Left lung (tissue), 10 donors: ENCODE data around the gene KANK4. TPM values are rescaled to one million over a fixed set of nuclear protein-coding genes. Genes with fewer than 3 reads are reported as not detected.

Experiments used
- ATAC-seq: fragments of 200-7000 bp; cut with Tn5 transposase; one replicate; pipeline ENCODE4 v1.9.1; 2020; ENCODE audit warnings: moderate library complexity
- DNase-seq, 4 donors: peaks; one replicate each; pipeline ENCODE4 v3.0.0-alpha.2; 2013 to 2020
- H3K27ac ChIP-seq, 2 donors: fragments of 200-600 bp; sonication (generic) in 1 of 2; one replicate each; pipeline versions ENCODE4 v1.5.0 to v1.8.0; 2020 to 2021
- H3K27me3 ChIP-seq, 2 donors: fragments of 200-600 bp; sonication (generic) in 1 of 2; one replicate each; pipeline versions ENCODE4 v1.5.0 to v1.8.0; 2020 to 2021
- H3K36me3 ChIP-seq, 2 donors: fragments of 200-600 bp; sonication (generic) in 1 of 2; one replicate each; pipeline versions ENCODE4 v1.5.0 to v1.8.0; 2020 to 2021
- H3K4me1 ChIP-seq, 2 donors: fragments of 200-600 bp; one replicate each; pipeline ENCODE4 v1.8.0; 2021
- H3K4me3 ChIP-seq, 2 donors: fragments of 200-600 bp; sonication (generic) in 1 of 2; one replicate each; pipeline versions ENCODE4 v1.5.0 to v1.8.0; 2020 to 2021; ENCODE audit warnings: mild to moderate bottlenecking in 1 of 2
- H3K9me3 ChIP-seq, 2 donors: fragments of 200-600 bp; sonication (generic) in 1 of 2; one replicate each; pipeline versions ENCODE4 v1.5.0 to v1.8.0; 2020 to 2021
- CTCF ChIP-seq, 2 donors: fragments of 200-600 bp; sonication (generic) in 1 of 2; IDR thresholded peaks; one replicate each; pipeline versions ENCODE4 v1.5.0 to v1.8.0; 2021; ENCODE audit warnings: antibody characterized with exemption in 2 of 2
- intact Hi-C, 2 donors: fragments of 100-400 bp; cut with DNase I; formaldehyde crosslinking; loops; one replicate each; pipeline versions ENCODE4 v1.11.2 to v1.14.2; 2022
- polyA plus RNA-seq, 6 donors: library from polyadenylated mRNA; unstranded; fragments of 120-200 nt; gene quantifications; one replicate each; pipeline ENCODE4 v1.2.1, GENCODE V29; 2013; ENCODE audit not compliant: insufficient read length in 6 of 6
- total RNA-seq, 2 donors: library from RNA; stranded (reverse); fragmentation: NEBNext Ultra II Directional; extraction: Animal tissue kit (Norgen Biotek cat#: 25700); gene quantifications; one replicate each; pipeline ENCODE4 v1.2.1, GENCODE V29; 2021
- donor health status: DM: no; HTN: yes; CAD: no.
- donor health status: DM: no; HTN: no; CAD: no.

The KANK4 gene
- total and polyA plus RNA-seq, 8 donors = 2.0 to 15.1 (median 11.2) TPM

DNA sequence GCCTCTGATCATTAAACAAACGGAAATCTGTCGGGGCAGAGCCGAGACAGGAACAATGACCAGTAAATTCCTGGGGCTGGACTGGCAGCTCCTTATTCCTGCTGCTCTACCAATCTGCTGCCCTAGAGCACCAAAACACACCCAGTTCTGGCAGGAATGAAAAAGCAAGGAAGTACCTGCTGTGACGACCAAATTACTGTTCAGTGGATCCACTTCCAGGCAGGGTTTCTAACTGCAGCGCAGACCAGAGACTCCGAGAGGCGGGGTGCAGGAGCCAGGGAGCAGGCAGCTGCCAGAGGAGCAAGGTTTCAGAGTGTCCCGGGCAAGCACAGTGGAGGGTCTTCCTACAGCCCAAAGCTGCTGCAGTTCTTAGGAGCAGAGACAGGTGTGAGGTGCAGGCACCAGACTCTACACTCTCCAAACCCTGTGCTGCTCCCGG is 32.4 kb downstream of the KANK4 start:
- no peak for TF ChIP-seq CTCF (IDR thresholded peaks at IDR 0.05)
- Histone ChIP-seq H3K27ac (no peak overlapping the region), H3K4me1 (peaks cover 3 to 11% of the 10 kb centered on the region in 2 donors), H3K36me3 (no peaks in the 10 kb centered on the region), H3K27me3 (peaks cover 0 to 27% of the 10 kb centered on the region in 2 donors), H3K9me3 (no peaks in the 10 kb centered on the region), H3K4me3 (no peak overlapping the region)
- ATAC-seq (peak; percentile 71), DNase-seq (no peak)
- intact Hi-C loops = no loop called here

DNA sequence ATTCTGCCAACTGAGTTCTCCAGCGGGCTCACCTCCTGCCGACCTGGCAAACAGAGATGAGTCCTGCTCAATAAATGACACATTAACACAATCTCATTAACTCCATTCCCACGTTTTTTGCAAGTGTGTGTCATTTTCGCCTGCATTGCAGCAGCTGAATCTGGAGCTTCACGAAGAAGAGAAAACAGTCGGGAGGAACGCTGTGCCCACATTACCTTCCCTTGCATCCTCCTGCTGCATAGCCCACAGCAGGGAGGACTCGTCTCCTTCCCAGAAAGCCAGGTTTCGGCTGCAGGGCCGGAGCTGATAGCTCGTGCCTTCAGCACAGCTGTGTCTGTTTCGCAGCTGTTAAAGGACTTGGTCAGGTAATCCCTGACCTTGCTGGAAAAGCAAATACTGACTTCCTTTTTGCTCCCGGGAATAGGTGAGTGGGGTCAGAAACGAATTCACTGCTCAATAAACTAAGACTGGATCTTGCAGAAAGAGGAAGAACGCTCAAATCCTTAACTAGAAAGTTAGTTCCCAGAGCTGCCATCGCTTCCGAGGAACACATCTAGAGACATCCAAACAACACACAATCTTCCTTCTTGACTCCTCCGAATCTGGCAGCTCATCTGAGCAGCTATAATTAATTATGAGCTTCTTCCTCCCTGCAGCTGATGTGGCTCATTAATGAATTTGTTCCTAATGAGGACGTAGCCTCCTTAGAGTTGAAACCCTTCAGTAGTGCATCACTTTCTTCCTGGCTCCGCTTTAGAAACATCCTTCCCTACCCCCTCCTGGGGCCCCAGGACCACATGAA is 33.0 kb downstream of the KANK4 start:
- intact Hi-C loops = no loop called here
- H3K4me3 ChIP-seq = no peak overlapping the region
- DNase-seq (no peak), ATAC-seq (peak; percentile 50)
- peaks cover 3 to 11% of the 10 kb centered on the region in 2 donors for H3K4me1 ChIP-seq
- H3K36me3 ChIP-seq = no peaks in the 10 kb centered on the region
- H3K27ac ChIP-seq = no peak overlapping the region
- H3K9me3 ChIP-seq = no peaks in the 10 kb centered on the region
- no peak for TF ChIP-seq CTCF (IDR thresholded peaks at IDR 0.05)
- peaks cover 0 to 27% of the 10 kb centered on the region in 2 donors for H3K27me3 ChIP-seq

DNA sequence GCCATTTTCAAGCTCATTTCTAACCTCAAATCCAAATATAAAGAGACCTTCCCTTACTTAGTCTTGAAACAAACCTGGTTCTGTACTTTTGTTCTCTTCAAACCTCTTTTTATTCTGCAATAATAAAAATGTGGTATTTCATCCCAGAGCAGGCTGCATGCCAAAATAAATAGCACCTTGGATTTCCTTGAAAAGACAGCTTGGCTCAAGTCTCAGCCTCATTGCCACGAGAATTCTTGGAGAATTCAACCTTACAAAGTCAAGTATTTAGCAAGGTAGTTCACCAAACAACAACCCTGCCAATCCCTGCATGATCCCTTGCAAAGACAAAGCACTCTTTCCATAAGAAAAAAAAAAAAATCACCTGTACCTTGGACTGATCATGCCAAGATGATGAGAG is 33.8 kb downstream of the KANK4 start:
- no peak overlapping the region for H3K4me3 ChIP-seq
- H3K4me1 ChIP-seq = peaks cover 3 to 11% of the 10 kb centered on the region in 2 donors
- DNase-seq = no peak
- H3K27ac ChIP-seq = no peak overlapping the region
- H3K36me3 ChIP-seq = no peaks in the 10 kb centered on the region
- no peak for ATAC-seq
- TF ChIP-seq CTCF (IDR thresholded peaks at IDR 0.05) = no peak
- intact Hi-C loops = no loop called here
- H3K9me3 ChIP-seq = no peaks in the 10 kb centered on the region
- peaks cover 0 to 27% of the 10 kb centered on the region in 2 donors for H3K27me3 ChIP-seq

DNA sequence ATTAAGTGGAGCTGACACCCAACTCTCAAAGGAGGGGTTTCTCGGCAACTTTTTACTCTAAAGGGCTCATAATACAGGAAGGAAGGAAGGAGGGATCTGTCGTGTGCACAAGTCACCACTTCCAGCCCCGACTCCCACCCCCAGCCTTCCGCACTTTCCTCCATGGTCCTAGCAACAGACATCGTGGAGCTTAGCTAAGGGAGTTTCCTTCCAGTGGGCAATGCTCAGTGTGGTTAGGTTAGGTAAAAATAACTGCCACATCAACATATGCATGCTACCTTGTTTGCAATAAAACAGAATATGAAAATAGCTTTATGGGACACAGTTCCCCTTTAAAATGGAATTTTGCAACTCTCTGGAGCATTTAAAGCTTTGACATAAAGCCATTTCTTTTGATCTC is 35.2 kb downstream of the KANK4 start:
- Histone ChIP-seq H3K9me3 (no peaks in the 10 kb centered on the region), H3K4me3 (no peak overlapping the region), H3K36me3 (no peaks in the 10 kb centered on the region), H3K27me3 (peaks cover 0 to 27% of the 10 kb centered on the region in 2 donors), H3K27ac (no peak overlapping the region), H3K4me1 (peaks cover 3 to 11% of the 10 kb centered on the region in 2 donors)
- TF ChIP-seq CTCF (IDR thresholded peaks at IDR 0.05) = no peak
- no peak for DNase-seq
- no peak for ATAC-seq
- intact Hi-C loops = no loop called here

GRCh38 chr1:62282909-62283755 is 36.1 kb downstream of the KANK4 start:
- Histone ChIP-seq H3K9me3 (no peaks in the 10 kb centered on the region), H3K4me1 (peaks cover 3 to 11% of the 10 kb centered on the region in 2 donors), H3K4me3 (no peak overlapping the region), H3K27ac (no peak overlapping the region), H3K27me3 (peaks cover 0 to 24% of the 10 kb centered on the region in 2 donors), H3K36me3 (no peaks in the 10 kb centered on the region)
- no peak for TF ChIP-seq CTCF (IDR thresholded peaks at IDR 0.05)
- no peak for DNase-seq
- ATAC-seq = no peak
- intact Hi-C loops = no loop called here
